Measurements from ENCODE around the gene ADAMTS18. TPM values are rescaled to one million over a fixed set of nuclear protein-coding genes. Genes with fewer than 3 reads are reported as not detected.

Gene ADAMTS18
- total and polyA plus RNA-seq, 2 of the 8 experiments (the other 6 are each of a cell fraction or from before 2014, with no cell fraction given): 0.05 to 0.19 TPM

GRCh38 chr16:77433146-77433545 lies 1.7 kb downstream of the ADAMTS18 start:
- Histone ChIP-seq H3K18ac (ENCODE audit: extremely low read depth, low read length) (no peak overlapping the region), H2BK12ac (ENCODE audit: low read depth, low read length) (no peak overlapping the region), H2BK15ac (ENCODE audit: low read length) (no peak overlapping the region), H3K9ac (replicated peaks in 1 of 4; ENCODE audit: extremely low read depth in 1 of 4, low read depth in 3 of 4, low read length in 3 of 4) (no peak overlapping the region), H2BK5ac (ENCODE audit: low read depth, low read length) (no peak overlapping the region), H4K5ac (ENCODE audit: insufficient read length, low read depth, low read length) (no peak overlapping the region), H3K79me2 (ENCODE audit: control insufficient read depth in 1 of 2, insufficient read depth in 2 of 2, low read length in 2 of 2) (no peaks in the 10 kb centered on the region), H4K91ac (replicated peaks; ENCODE audit: insufficient read length, low read length) (no peak overlapping the region), H3K4ac (replicated peaks; ENCODE audit: insufficient read length, low read depth, low read length) (no peak overlapping the region), H3K79me1 (ENCODE audit: low read depth, low read length) (no peaks in the 10 kb centered on the region), H3K23ac (ENCODE audit: insufficient read length) (no peak overlapping the region), H4K8ac (ENCODE audit: extremely low read depth, insufficient read depth, low read length) (no peak overlapping the region), H2AFZ (ENCODE audit: low read length) (no peak overlapping the region), H2AK5ac (ENCODE audit: low read depth, low read length) (no peak overlapping the region), H3K27me3 (replicated peaks in 1 of 4; ENCODE audit: control insufficient read depth in 3 of 4, extremely low read depth in 1 of 4, insufficient read depth in 3 of 4, low read length in 3 of 4) (peaks cover 14 to 48% (median 39%) of the 10 kb centered on the region in 4 experiments), H3K4me3 (ENCODE audit: extremely low read depth in 1 of 4, insufficient read depth in 2 of 4, low read depth in 3 of 4, low read length in 4 of 4) (no peak overlapping the region), H3K36me3 (ENCODE audit: control insufficient read depth in 2 of 4, insufficient read depth in 4 of 4, low read length in 3 of 4) (no peaks in the 10 kb centered on the region), H2BK120ac (replicated peaks; ENCODE audit: low read depth, low read length) (no peak overlapping the region), H3K9me3 (ENCODE audit: insufficient read depth in 2 of 2, low read depth in 1 of 2, low read length in 1 of 2) (no peaks in the 10 kb centered on the region), H3K23me2 (ENCODE audit: low read depth, low read length) (peaks cover 6% of the 10 kb centered on the region; the same call in 1 of the 2 replicates), H3K27ac (ENCODE audit: low read depth, low read length) (no peak overlapping the region), H4K20me1 (replicated peaks in 1 of 2; ENCODE audit: control insufficient read depth in 1 of 2, insufficient read depth in 2 of 2, low read length in 2 of 2) (peaks cover 0 to 2% of the 10 kb centered on the region in 2 experiments), H3K4me2 (ENCODE audit: insufficient read depth in 1 of 2, low read depth in 2 of 2, low read length in 2 of 2) (peak overlapping the region in 1 of 2 experiments; percentile 69; a peak in 1 of 4 replicates), H3K4me1 (replicated peaks in 1 of 4; ENCODE audit: control insufficient read depth in 3 of 4, insufficient read depth in 4 of 4, low read length in 3 of 4) (peaks cover 0 to 4% (median 0%) of the 10 kb centered on the region in 4 experiments; a peak in 2 of 7 replicates), H3K14ac (ENCODE audit: insufficient read length) (no peak overlapping the region), H2BK20ac (ENCODE audit: low read length) (no peak overlapping the region), H3K56ac (replicated peaks; ENCODE audit: insufficient read length, low read depth, low read length) (no peak overlapping the region)
- CTCF ChIA-PET (ENCODE audit: partially characterized antibody): interaction anchor here (0.6 to 13.9 kb wide), 6 partner anchors 8 to 196 kb away, joined by 3 to 223 read pairs (median 6); no protein-coding TSS in a partner anchor
- 70% methylated on average over 6 of the region's 6 CpGs; no CpG with 5 or more reads in 1 of the 2 experiments for WGBS, 2 experiments (ENCODE audit: extremely low coverage in 1 of 2, insufficient coverage in 1 of 2, insufficient read length in 1 of 2, insufficient replicate concordance in 2 of 2, low coverage in 1 of 2, low lambda C conversion rate in 2 of 2, missing lambda C conversion rate in 1 of 2)
- POLR2A ChIA-PET (ENCODE audit: partially characterized antibody): interaction anchor here (1.3 kb wide), 1 partner anchor 205 kb away, joined by 3 read pairs; no protein-coding TSS in a partner anchor
- DNase-seq (ENCODE audit: low read depth in 1 of 2, low spot score in 2 of 2) (no peak), FAIRE-seq (no peak)
- no peak for TF ChIP-seq NRF1 (IDR thresholded peaks at IDR 0.05; ENCODE audit: low read depth, low read length)
- no peak for TF ChIP-seq SP1 (IDR thresholded peaks at IDR 0.05; ENCODE audit: low read depth, low read length)
- TF ChIP-seq NANOG (IDR thresholded peaks at IDR 0.05; ENCODE audit: insufficient read depth, low read depth, low read length, poor library complexity, severe bottlenecking): no peak
- no peak for TF ChIP-seq SRF (IDR thresholded peaks at IDR 0.05; ENCODE audit: low read depth, low read length)
- TF ChIP-seq BRCA1 (IDR thresholded peaks at IDR 0.05; ENCODE audit: low read depth, low read length): no peak
- no peak for TF ChIP-seq KDM1A (IDR thresholded peaks at IDR 0.05; ENCODE audit: borderline replicate concordance, low read length)
- TF ChIP-seq SIN3A (conservative IDR thresholded peaks at IDR 0.05 in 1 of 2, IDR thresholded peaks at IDR 0.05 in 1 of 2; ENCODE audit: low read depth in 1 of 2, low read length in 2 of 2): no peak
- no peak for TF ChIP-seq POU5F1 (IDR thresholded peaks at IDR 0.05; ENCODE audit: low read depth, low read length)
- TF ChIP-seq POLR2A (IDR thresholded peaks at IDR 0.05; ENCODE audit: control extremely low read depth in 1 of 2, low read depth in 2 of 2, low read length in 2 of 2): no peak
- TF ChIP-seq BACH1 (IDR thresholded peaks at IDR 0.05; ENCODE audit: low read length): no peak
- no peak for TF ChIP-seq RAD21 (IDR thresholded peaks at IDR 0.05 in 1 of 2, conservative IDR thresholded peaks at IDR 0.05 in 1 of 2; ENCODE audit: low read depth in 2 of 2, low read length in 2 of 2)
- TF ChIP-seq TAF7 (optimal IDR thresholded peaks at IDR 0.05; ENCODE audit: borderline replicate concordance, low read depth, low read length): no peak
- TF ChIP-seq HDAC6 (IDR thresholded peaks at IDR 0.05; ENCODE audit: low read depth, low read length): no peak
- no peak for TF ChIP-seq CTBP2 (IDR thresholded peaks at IDR 0.05; ENCODE audit: borderline replicate concordance, insufficient read depth, insufficient read length, low read length)

Data from H1 (cell line).